ENCODE measurements around the gene ERC2.

Gene ERC2

GRCh38 chr3:56145410-56145809, 322.9 kb downstream of the ERC2 start:
- no peak for TF ChIP-seq MYC (IDR thresholded peaks at IDR 0.05; ENCODE audit: low read depth, low read length)
- no peak for TF ChIP-seq CTCF (IDR thresholded peaks at IDR 0.05; ENCODE audit: low read depth, low read length)
- no peak for TF ChIP-seq POLR2A (IDR thresholded peaks at IDR 0.05; ENCODE audit: extremely low read depth, insufficient read length)
- no peak for TF ChIP-seq MAX (IDR thresholded peaks at IDR 0.05; ENCODE audit: low read depth, low read length)
- DNase-seq (ENCODE audit: low read depth), result no peak
- H3K4me3 ChIP-seq (ENCODE audit: low read depth, low read length), result no peak overlapping the region

GRCh38 chr3:56144805-56145204, 323.5 kb downstream of the ERC2 start:
- no peak for TF ChIP-seq MAX (IDR thresholded peaks at IDR 0.05; ENCODE audit: low read depth, low read length)
- no peak for TF ChIP-seq MYC (IDR thresholded peaks at IDR 0.05; ENCODE audit: low read depth, low read length)
- TF ChIP-seq POLR2A (IDR thresholded peaks at IDR 0.05; ENCODE audit: extremely low read depth, insufficient read length), result no peak
- TF ChIP-seq CTCF (IDR thresholded peaks at IDR 0.05; ENCODE audit: low read depth, low read length), result no peak
- DNase-seq (ENCODE audit: low read depth), result no peak

GRCh38 chr3:56137415-56137814, 330.9 kb downstream of the ERC2 start:
- DNase-seq (ENCODE audit: low read depth), result no peak
- no peak overlapping the region for H3K4me3 ChIP-seq (ENCODE audit: low read depth, low read length)
- no peak for TF ChIP-seq POLR2A (IDR thresholded peaks at IDR 0.05; ENCODE audit: extremely low read depth, insufficient read length)
- no peak for TF ChIP-seq MYC (IDR thresholded peaks at IDR 0.05; ENCODE audit: low read depth, low read length)
- no peak for TF ChIP-seq MAX (IDR thresholded peaks at IDR 0.05; ENCODE audit: low read depth, low read length)
- TF ChIP-seq CTCF (IDR thresholded peaks at IDR 0.05; ENCODE audit: low read depth, low read length), result no peak

More at GRCh38 chr3:56144805-56145204, 323.5 kb downstream of the ERC2 start:
- no peak overlapping the region for H3K4me3 ChIP-seq (ENCODE audit: low read depth, low read length)

- TF ChIP-seq MAX (IDR thresholded peaks at IDR 0.05; ENCODE audit: low read depth, low read length) (no peak), POLR2A (IDR thresholded peaks at IDR 0.05; ENCODE audit: extremely low read depth, insufficient read length) (no peak), MYC (IDR thresholded peaks at IDR 0.05; ENCODE audit: low read depth, low read length) (no peak), CTCF (IDR thresholded peaks at IDR 0.05; ENCODE audit: low read depth, low read length) (no peak)
- no peak overlapping the region for H3K4me3 ChIP-seq (ENCODE audit: low read depth, low read length)
- no peak for DNase-seq (ENCODE audit: low read depth)
Measured at GRCh38 chr3:56136514-56136913, 331.8 kb downstream of the ERC2 start.

DNA sequence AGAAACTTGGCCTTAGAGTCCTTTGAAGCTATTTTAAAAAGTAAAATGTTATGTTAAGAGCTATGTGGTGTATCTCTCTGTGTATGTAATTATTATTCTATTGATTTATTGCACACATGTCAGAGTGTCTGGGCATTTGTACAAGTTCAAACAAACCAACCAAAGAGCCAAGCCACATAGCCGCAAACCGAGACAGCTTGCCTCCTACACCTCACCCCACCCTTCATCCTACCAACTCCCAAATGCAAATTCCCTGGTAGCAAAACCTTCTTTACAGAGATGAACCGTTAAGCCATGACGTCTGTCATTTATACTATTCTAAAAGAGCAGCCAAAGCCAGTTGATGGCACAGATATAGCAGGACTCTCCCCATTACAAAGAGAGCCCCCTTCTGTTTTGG, 332.3 kb downstream of the ERC2 start:
- no peak overlapping the region for H3K4me3 ChIP-seq (ENCODE audit: low read depth, low read length)
- DNase-seq (ENCODE audit: low read depth), result no peak
- TF ChIP-seq MYC (IDR thresholded peaks at IDR 0.05; ENCODE audit: low read depth, low read length), result no peak
- TF ChIP-seq POLR2A (IDR thresholded peaks at IDR 0.05; ENCODE audit: extremely low read depth, insufficient read length), result no peak
- no peak for TF ChIP-seq CTCF (IDR thresholded peaks at IDR 0.05; ENCODE audit: low read depth, low read length)
- TF ChIP-seq MAX (IDR thresholded peaks at IDR 0.05; ENCODE audit: low read depth, low read length), result no peak

- TF ChIP-seq MAX (IDR thresholded peaks at IDR 0.05; ENCODE audit: low read depth, low read length) (no peak), POLR2A (IDR thresholded peaks at IDR 0.05; ENCODE audit: extremely low read depth, insufficient read length) (no peak), MYC (IDR thresholded peaks at IDR 0.05; ENCODE audit: low read depth, low read length) (no peak), CTCF (IDR thresholded peaks at IDR 0.05; ENCODE audit: low read depth, low read length) (no peak)
Measured at GRCh38 chr3:56133423-56133822, 334.8 kb downstream of the ERC2 start.

More at GRCh38 chr3:56133423-56133822, 334.8 kb downstream of the ERC2 start:
- peak; percentile 9 for DNase-seq (ENCODE audit: low read depth)
- H3K4me3 ChIP-seq (ENCODE audit: low read depth, low read length), result no peak overlapping the region

Data from NB4 (cell line).